ENCODE results near the gene PAIP2B.

Gene PAIP2B

GRCh38 chr2:71154279-71154678, 72.6 kb downstream of the PAIP2B start:
- Histone ChIP-seq H4K20me1 (ENCODE audit: insufficient read depth, low read length) (no peaks in the 10 kb centered on the region), H3K27me3 (ENCODE audit: low read depth, low read length) (no peaks in the 10 kb centered on the region), H3K4me1 (ENCODE audit: low read length) (peaks cover 8% of the 10 kb centered on the region; the same call in 1 of the 2 replicates), H3K36me3 (replicated peaks; ENCODE audit: low read depth, low read length) (peaks cover 19% of the 10 kb centered on the region), H3K27ac (ENCODE audit: low read length) (no peak overlapping the region), H3K9me3 (ENCODE audit: insufficient read depth, low read length) (no peaks in the 10 kb centered on the region), H3K79me2 (ENCODE audit: low read length) (no peaks in the 10 kb centered on the region), H3K4me2 (ENCODE audit: low read length) (no peak overlapping the region), H3K4me3 (ENCODE audit: low read length) (no peak overlapping the region), H3K9ac (ENCODE audit: low read length) (no peak overlapping the region), H2AFZ (ENCODE audit: low read depth, low read length) (no peak overlapping the region)
- TF ChIP-seq, protein P1, sequence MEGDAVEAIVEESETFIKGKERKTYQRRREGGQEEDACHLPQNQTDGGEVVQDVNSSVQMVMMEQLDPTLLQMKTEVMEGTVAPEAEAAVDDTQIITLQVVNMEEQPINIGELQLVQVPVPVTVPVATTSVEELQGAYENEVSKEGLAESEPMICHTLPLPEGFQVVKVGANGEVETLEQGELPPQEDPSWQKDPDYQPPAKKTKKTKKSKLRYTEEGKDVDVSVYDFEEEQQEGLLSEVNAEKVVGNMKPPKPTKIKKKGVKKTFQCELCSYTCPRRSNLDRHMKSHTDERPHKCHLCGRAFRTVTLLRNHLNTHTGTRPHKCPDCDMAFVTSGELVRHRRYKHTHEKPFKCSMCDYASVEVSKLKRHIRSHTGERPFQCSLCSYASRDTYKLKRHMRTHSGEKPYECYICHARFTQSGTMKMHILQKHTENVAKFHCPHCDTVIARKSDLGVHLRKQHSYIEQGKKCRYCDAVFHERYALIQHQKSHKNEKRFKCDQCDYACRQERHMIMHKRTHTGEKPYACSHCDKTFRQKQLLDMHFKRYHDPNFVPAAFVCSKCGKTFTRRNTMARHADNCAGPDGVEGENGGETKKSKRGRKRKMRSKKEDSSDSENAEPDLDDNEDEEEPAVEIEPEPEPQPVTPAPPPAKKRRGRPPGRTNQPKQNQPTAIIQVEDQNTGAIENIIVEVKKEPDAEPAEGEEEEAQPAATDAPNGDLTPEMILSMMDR (IDR thresholded peaks at IDR 0.05; ENCODE audit: low read depth, low read length): no peak
- TF ChIP-seq EZH2phosphoT487 (IDR thresholded peaks at IDR 0.05; ENCODE audit: low read depth): no peak

- H3K36me3 ChIP-seq (replicated peaks; ENCODE audit: low read depth, low read length): peaks cover 23% of the 10 kb centered on the region
- no peaks in the 10 kb centered on the region for H3K9me3 ChIP-seq (ENCODE audit: insufficient read depth, low read length)
- no peak overlapping the region for H3K4me2 ChIP-seq (ENCODE audit: low read length)
- peaks cover 8% of the 10 kb centered on the region; the same call in 1 of the 2 replicates for H3K4me1 ChIP-seq (ENCODE audit: low read length)
- no peaks in the 10 kb centered on the region for H3K79me2 ChIP-seq (ENCODE audit: low read length)
- H3K4me3 ChIP-seq (ENCODE audit: low read length): no peak overlapping the region
- no peaks in the 10 kb centered on the region for H4K20me1 ChIP-seq (ENCODE audit: insufficient read depth, low read length)
- no peak overlapping the region for H3K27ac ChIP-seq (ENCODE audit: low read length)
- TF ChIP-seq, protein P1 (IDR thresholded peaks at IDR 0.05; ENCODE audit: low read depth, low read length): no peak
- TF ChIP-seq EZH2phosphoT487 (IDR thresholded peaks at IDR 0.05; ENCODE audit: low read depth): no peak
- H2AFZ ChIP-seq (ENCODE audit: low read depth, low read length): no peak overlapping the region
- H3K9ac ChIP-seq (ENCODE audit: low read length): no peak overlapping the region
- no peaks in the 10 kb centered on the region for H3K27me3 ChIP-seq (ENCODE audit: low read depth, low read length)
These were observed 73.2 kb downstream of the PAIP2B start for GRCh38 chr2:71153585-71154224.

DNA sequence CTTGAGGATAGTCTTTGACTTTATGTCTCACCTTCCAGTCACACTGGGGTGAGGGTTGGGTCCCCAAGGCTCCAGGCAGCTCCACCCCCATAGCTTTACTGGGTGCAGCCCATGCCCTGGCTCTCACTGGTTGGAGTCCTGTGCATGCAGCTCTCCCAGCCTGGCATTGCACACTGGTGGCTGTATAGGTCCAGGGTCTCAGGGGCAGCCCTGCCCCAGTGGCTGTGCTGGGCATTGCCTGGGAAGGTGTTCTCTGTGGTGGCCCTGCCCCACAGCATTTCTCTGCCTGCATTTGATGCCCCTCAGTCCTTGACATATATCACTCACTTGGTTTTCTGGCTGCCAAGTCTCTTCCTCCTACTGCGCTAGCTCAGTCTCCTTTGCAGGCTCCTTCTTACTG, 75.3 kb downstream of the PAIP2B start:
- Histone ChIP-seq H3K9me3 (ENCODE audit: insufficient read depth, low read length) (no peaks in the 10 kb centered on the region), H4K20me1 (ENCODE audit: insufficient read depth, low read length) (no peaks in the 10 kb centered on the region), H3K27ac (ENCODE audit: low read length) (no peak overlapping the region), H3K27me3 (ENCODE audit: low read depth, low read length) (no peaks in the 10 kb centered on the region), H3K4me1 (ENCODE audit: low read length) (no peaks in the 10 kb centered on the region), H3K79me2 (ENCODE audit: low read length) (no peaks in the 10 kb centered on the region), H3K9ac (ENCODE audit: low read length) (no peak overlapping the region), H3K4me3 (ENCODE audit: low read length) (no peak overlapping the region), H3K4me2 (ENCODE audit: low read length) (no peak overlapping the region), H2AFZ (ENCODE audit: low read depth, low read length) (no peak overlapping the region), H3K36me3 (replicated peaks; ENCODE audit: low read depth, low read length) (peaks cover 37% of the 10 kb centered on the region)
- TF ChIP-seq, protein P1 (IDR thresholded peaks at IDR 0.05; ENCODE audit: low read depth, low read length): no peak

DNA sequence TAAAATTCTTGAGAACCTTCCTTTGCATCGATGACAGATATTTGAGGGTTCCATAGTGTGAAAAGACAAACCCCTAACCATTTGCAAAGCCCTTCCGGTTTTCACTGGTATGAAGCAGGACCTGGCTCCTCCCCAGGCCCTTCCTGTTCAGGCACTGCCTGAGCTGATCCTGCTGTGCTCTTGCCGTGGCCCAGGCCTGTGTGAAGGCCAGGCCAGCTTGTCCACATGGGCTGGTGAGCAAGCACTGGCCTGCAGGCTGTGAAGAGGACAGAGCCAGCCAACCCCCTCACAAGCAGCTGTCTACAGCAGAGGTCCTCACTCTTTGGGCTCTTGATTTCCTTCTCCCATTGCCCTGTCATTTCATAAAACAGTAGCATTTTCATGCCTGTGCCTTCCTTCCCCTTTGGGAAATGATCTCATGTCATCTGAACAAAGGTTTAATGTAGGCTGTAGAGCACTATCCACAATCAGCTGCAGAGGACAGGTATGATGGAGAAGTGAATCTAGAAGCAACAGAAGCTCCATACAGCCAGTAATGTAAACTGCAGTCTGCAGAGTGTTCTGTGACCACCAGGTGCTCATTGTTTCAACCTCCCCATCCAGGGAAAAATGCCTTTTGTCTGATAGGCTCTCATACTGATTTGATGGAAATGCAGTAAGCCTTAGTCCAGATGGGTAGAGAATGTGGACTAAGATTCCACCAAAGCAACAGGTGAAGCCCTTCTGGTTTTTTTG, 76.7 kb downstream of the PAIP2B start:
- no peak overlapping the region for H3K4me2 ChIP-seq (ENCODE audit: low read length)
- H3K9ac ChIP-seq (ENCODE audit: low read length): no peak overlapping the region
- H3K4me3 ChIP-seq (ENCODE audit: low read length): no peak overlapping the region
- no peak overlapping the region for H3K27ac ChIP-seq (ENCODE audit: low read length)
- no peak for TF ChIP-seq EZH2phosphoT487 (IDR thresholded peaks at IDR 0.05; ENCODE audit: low read depth)
- TF ChIP-seq, protein P1 (IDR thresholded peaks at IDR 0.05; ENCODE audit: low read depth, low read length): no peak
- peaks cover 46% of the 10 kb centered on the region for H3K36me3 ChIP-seq (replicated peaks; ENCODE audit: low read depth, low read length)
- no peaks in the 10 kb centered on the region for H3K4me1 ChIP-seq (ENCODE audit: low read length)
- H3K79me2 ChIP-seq (ENCODE audit: low read length): no peaks in the 10 kb centered on the region
- H2AFZ ChIP-seq (ENCODE audit: low read depth, low read length): no peak overlapping the region
- H3K27me3 ChIP-seq (ENCODE audit: low read depth, low read length): no peaks in the 10 kb centered on the region
- H4K20me1 ChIP-seq (ENCODE audit: insufficient read depth, low read length): no peaks in the 10 kb centered on the region
- H3K9me3 ChIP-seq (ENCODE audit: insufficient read depth, low read length): no peaks in the 10 kb centered on the region
